ENCODE results near the gene NUF2. TPM values are rescaled to one million over a fixed set of nuclear protein-coding genes. Genes with fewer than 3 reads are reported as not detected.
A peak's percentile ranks its signal among the peaks of the same experiment; 100 is the strongest.
"Not testable (repeated sequence)": the region's sequence is repeated elsewhere in the genome, so short reads cannot be mapped to it uniquely, and the experiment has no call there.

The NUF2 gene
- total and polyA plus RNA-seq, 8 donors: 1.1 to 23.7 (median 5.2) TPM; not detected in 1

- TF ChIP-seq EP300 (IDR thresholded peaks at IDR 0.05): no peak
- TF ChIP-seq POLR2A (IDR thresholded peaks at IDR 0.05): no peak
- TF ChIP-seq CTCF (IDR thresholded peaks at IDR 0.05): no peak
- intact Hi-C loops (cut with DNase I; ENCODE audit: low total_unique reads): no loop called here
- H3K27ac ChIP-seq: peak overlapping the region in 4 of 5 donors; percentile 78 to 84 (median 84)
- H3K4me1 ChIP-seq: peaks cover 6 to 28% (median 19%) of the 10 kb centered on the region in 4 donors
- peak overlapping the region; percentile 58 to 96 (median 76) for H3K4me3 ChIP-seq
- H3K9me3 ChIP-seq: no peaks in the 10 kb centered on the region
- H3K27me3 ChIP-seq: no peaks in the 10 kb centered on the region
- DNase-seq: no peak
- peaks cover 4 to 26% (median 20%) of the 10 kb centered on the region in 4 donors for H3K36me3 ChIP-seq
- WGBS, 5 donors: 31 to 41% (median 36%) methylated on average over 3 of the region's 3 CpGs
These were observed 863 bp upstream of the NUF2 start for GRCh38 chr1:163320891-163321290.

GRCh38 chr1:163323339-163323738, 1.6 kb downstream of the NUF2 start:
- 78 to 89% (median 89%) methylated on average over 3 of the region's 3 CpGs for WGBS, 5 donors
- H3K36me3 ChIP-seq; H3K9me3 ChIP-seq; DNase-seq; H3K27ac ChIP-seq; H3K4me3 ChIP-seq; intact Hi-C loops (cut with DNase I; ENCODE audit: low total_unique reads); H3K27me3 ChIP-seq: not testable (repeated sequence)
- H3K4me1 ChIP-seq: peaks cover 6 to 28% (median 18%) of the 10 kb centered on the region in 4 donors

GRCh38 chr1:163331116-163331515, 9.4 kb downstream of the NUF2 start:
- no peak for TF ChIP-seq POLR2A (IDR thresholded peaks at IDR 0.05)
- H3K4me1 ChIP-seq: no peaks in the 10 kb centered on the region
- intact Hi-C loops (cut with DNase I; ENCODE audit: low total_unique reads): no loop called here
- WGBS, 5 donors: 94 to 99% (median 95%) methylated on average over 2 of the region's 2 CpGs
- no peaks in the 10 kb centered on the region for H3K36me3 ChIP-seq
- no peak overlapping the region for H3K27ac ChIP-seq
- H3K4me3 ChIP-seq: no peak overlapping the region
- H3K27me3 ChIP-seq: no peaks in the 10 kb centered on the region
- H3K9me3 ChIP-seq: peaks cover 0 to 9% (median 0%) of the 10 kb centered on the region in 4 donors
- DNase-seq: no peak

- Histone ChIP-seq H3K4me3 (no peak overlapping the region), H3K27ac (no peak overlapping the region), H3K9me3 (peaks cover 0 to 9% (median 0%) of the 10 kb centered on the region in 4 donors), H3K4me1 (no peaks in the 10 kb centered on the region), H3K36me3 (no peaks in the 10 kb centered on the region), H3K27me3 (no peaks in the 10 kb centered on the region)
- 84 to 96% (median 94%) methylated on average over 1 of the region's 1 CpG for WGBS, 5 donors
- DNase-seq: no peak
- intact Hi-C loops (cut with DNase I; ENCODE audit: low total_unique reads): no loop called here
- TF ChIP-seq EP300 (IDR thresholded peaks at IDR 0.05) (no peak), CTCF (IDR thresholded peaks at IDR 0.05) (no peak), POLR2AphosphoS5 (IDR thresholded peaks at IDR 0.05) (no peak), POLR2A (IDR thresholded peaks at IDR 0.05) (no peak)
These were observed 13.5 kb downstream of the NUF2 start for GRCh38 chr1:163335216-163335615.

GRCh38 chr1:163337631-163338030, 15.9 kb downstream of the NUF2 start:
- WGBS, 5 donors: 91 to 100% (median 94%) methylated on average over 1 of the region's 1 CpG
- H3K27me3 ChIP-seq: no peaks in the 10 kb centered on the region

More at GRCh38 chr1:163337631-163338030, 15.9 kb downstream of the NUF2 start:
- intact Hi-C loops (cut with DNase I; ENCODE audit: low total_unique reads): no loop called here
- Histone ChIP-seq H3K4me3 (no peak overlapping the region), H3K36me3 (no peaks in the 10 kb centered on the region), H3K4me1 (no peaks in the 10 kb centered on the region), H3K27ac (no peak overlapping the region), H3K9me3 (peaks cover 0 to 3% (median 0%) of the 10 kb centered on the region in 4 donors)
- TF ChIP-seq EP300 (IDR thresholded peaks at IDR 0.05): no peak
- TF ChIP-seq POLR2AphosphoS5 (IDR thresholded peaks at IDR 0.05): no peak
- no peak for TF ChIP-seq POLR2A (IDR thresholded peaks at IDR 0.05)
- TF ChIP-seq CTCF (IDR thresholded peaks at IDR 0.05): no peak
- no peak for DNase-seq
